HG03039 (cell line): ENCODE results near the gene MMAA.

Experiments used
- ATAC-seq: cut with Tn5 transposase; IDR thresholded peaks from one replicate; pipeline ENCODE4 v1.9.1; 2021; ENCODE audit warnings: mild to moderate bottlenecking, moderate library complexity; ENCODE audit not compliant: unreplicated experiment

MMAA gene

DNA sequence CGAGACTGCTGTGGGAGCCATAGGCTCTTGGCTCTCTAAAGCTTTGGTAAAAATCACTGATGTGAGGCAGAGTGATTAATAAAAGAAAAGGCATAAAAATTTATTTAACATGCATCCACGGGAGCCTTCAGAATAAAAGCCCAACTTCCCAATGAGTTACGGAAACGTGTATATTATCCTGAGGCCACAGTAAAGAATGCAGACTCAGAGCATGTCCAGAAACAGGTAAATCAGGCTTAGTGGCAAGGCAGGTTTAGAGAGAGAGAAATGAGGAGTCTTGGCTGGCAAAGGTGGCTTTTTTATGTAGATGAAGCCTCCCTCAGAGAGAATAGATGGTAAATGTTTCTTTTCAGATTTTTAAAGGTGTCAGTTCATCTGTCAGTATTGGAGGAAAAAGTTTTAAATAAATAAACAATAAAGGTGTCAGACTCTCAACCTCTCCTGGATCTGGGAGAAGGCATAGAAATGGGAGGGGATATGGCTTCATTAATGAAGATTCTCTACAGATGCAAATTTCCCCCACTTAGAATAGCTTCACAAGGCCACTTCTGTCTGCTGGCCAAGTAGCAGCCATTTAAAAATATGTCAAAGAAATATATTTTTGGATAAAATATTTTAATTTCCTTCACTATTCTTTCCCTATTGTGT lies 84.8 kb downstream of the MMAA start:
- no peak for ATAC-seq

DNA sequence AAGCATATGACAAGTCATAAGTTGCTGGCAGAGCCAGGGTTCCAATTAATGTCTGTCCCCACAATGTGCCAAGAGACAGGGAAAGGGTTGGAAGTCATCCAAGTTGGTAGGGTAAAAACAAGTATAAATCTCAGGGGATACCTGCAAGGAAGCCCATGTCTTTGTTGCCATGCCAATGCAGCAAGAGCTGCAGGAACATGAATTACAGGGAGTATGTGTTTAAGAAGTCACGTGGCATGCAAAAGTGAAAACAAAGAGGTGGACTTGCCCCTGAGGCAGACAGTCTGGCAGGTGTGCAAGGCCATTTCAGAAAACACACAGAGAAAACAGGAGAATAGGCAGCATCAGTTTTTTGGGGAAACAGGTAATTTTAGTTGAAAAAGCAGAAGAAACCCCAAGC lies 90.2 kb downstream of the MMAA start:
- no peak for ATAC-seq
